ENCODE data around the gene FSHR. TPM values are rescaled to one million over a fixed set of nuclear protein-coding genes. Genes with fewer than 3 reads are reported as not detected.

The FSHR gene
- total and polyA plus RNA-seq, 2 experiments from 2014 or later, result not detected

GRCh38 chr2:49177194-49177593 lies 22.9 kb upstream of the FSHR start (continued):
- TF ChIP-seq, protein P1, sequence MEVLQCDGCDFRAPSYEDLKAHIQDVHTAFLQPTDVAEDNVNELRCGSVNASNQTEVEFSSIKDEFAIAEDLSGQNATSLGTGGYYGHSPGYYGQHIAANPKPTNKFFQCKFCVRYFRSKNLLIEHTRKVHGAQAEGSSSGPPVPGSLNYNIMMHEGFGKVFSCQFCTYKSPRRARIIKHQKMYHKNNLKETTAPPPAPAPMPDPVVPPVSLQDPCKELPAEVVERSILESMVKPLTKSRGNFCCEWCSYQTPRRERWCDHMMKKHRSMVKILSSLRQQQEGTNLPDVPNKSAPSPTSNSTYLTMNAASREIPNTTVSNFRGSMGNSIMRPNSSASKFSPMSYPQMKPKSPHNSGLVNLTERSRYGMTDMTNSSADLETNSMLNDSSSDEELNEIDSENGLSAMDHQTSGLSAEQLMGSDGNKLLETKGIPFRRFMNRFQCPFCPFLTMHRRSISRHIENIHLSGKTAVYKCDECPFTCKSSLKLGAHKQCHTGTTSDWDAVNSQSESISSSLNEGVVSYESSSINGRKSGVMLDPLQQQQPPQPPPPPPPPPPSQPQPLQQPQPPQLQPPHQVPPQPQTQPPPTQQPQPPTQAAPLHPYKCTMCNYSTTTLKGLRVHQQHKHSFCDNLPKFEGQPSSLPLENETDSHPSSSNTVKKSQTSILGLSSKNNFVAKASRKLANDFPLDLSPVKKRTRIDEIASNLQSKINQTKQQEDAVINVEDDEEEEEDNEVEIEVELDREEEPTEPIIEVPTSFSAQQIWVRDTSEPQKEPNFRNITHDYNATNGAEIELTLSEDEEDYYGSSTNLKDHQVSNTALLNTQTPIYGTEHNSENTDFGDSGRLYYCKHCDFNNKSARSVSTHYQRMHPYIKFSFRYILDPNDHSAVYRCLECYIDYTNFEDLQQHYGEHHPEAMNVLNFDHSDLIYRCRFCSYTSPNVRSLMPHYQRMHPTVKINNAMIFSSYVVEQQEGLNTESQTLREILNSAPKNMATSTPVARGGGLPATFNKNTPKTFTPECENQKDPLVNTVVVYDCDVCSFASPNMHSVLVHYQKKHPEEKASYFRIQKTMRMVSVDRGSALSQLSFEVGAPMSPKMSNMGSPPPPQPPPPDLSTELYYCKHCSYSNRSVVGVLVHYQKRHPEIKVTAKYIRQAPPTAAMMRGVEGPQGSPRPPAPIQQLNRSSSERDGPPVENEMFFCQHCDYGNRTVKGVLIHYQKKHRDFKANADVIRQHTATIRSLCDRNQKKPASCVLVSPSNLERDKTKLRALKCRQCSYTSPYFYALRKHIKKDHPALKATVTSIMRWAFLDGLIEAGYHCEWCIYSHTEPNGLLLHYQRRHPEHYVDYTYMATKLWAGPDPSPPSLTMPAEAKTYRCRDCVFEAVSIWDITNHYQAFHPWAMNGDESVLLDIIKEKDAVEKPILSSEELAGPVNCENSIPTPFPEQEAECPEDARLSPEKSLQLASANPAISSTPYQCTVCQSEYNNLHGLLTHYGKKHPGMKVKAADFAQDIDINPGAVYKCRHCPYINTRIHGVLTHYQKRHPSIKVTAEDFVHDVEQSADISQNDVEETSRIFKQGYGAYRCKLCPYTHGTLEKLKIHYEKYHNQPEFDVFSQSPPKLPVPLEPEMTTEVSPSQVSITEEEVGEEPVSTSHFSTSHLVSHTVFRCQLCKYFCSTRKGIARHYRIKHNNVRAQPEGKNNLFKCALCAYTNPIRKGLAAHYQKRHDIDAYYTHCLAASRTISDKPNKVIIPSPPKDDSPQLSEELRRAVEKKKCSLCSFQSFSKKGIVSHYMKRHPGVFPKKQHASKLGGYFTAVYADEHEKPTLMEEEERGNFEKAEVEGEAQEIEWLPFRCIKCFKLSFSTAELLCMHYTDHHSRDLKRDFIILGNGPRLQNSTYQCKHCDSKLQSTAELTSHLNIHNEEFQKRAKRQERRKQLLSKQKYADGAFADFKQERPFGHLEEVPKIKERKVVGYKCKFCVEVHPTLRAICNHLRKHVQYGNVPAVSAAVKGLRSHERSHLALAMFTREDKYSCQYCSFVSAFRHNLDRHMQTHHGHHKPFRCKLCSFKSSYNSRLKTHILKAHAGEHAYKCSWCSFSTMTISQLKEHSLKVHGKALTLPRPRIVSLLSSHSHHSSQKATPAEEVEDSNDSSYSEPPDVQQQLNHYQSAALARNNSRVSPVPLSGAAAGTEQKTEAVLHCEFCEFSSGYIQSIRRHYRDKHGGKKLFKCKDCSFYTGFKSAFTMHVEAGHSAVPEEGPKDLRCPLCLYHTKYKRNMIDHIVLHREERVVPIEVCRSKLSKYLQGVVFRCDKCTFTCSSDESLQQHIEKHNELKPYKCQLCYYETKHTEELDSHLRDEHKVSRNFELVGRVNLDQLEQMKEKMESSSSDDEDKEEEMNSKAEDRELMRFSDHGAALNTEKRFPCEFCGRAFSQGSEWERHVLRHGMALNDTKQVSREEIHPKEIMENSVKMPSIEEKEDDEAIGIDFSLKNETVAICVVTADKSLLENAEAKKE (CRISPR knock-in tag; IDR thresholded peaks at IDR 0.05), result no peak

DNA sequence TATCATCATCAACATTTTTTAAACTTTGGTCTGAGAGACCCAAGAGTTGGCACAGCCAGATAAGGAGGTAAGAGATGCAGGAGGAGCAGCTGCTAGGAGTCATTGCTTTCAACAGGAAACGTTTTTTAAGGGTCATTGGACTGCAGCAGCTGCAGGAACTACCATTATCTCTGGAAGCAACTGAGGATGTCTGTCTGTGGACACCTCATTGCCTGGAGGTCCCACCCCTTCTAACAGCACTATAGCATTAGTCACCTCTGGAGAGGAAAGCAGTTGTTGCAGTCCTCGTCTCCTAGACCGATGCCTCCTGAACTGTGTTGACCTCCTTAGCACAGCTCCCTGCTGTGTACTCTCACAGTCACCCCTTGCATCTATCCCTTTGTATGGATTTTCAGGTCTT lies 21.5 kb upstream of the FSHR start:
- no peak for DNase-seq (ENCODE audit: low spot score)
- H3K36me3 ChIP-seq (ENCODE audit: insufficient read depth), result no peaks in the 10 kb centered on the region
- Mint-ChIP-seq H3K27ac (no peak overlapping the region), H3K4me1 (peaks cover 11% of the 10 kb centered on the region), H3K9me3 (peaks cover 42% of the 10 kb centered on the region), H3K4me3 (no peak overlapping the region), H3K36me3 (ENCODE audit: low read depth) (peaks cover 40% of the 10 kb centered on the region), H3K27me3 (ENCODE audit: insufficient read depth, low read depth, poor library complexity) (peaks cover 2% of the 10 kb centered on the region)
- H3K27me3 ChIP-seq (ENCODE audit: insufficient read depth), result no peaks in the 10 kb centered on the region
- H3K79me2 ChIP-seq (replicated peaks; ENCODE audit: insufficient read depth), result no peaks in the 10 kb centered on the region
- no peak overlapping the region for H3K27ac ChIP-seq (ENCODE audit: low read depth)
- no peak overlapping the region for H3K4me2 ChIP-seq
- H3F3A ChIP-seq (replicated peaks; ENCODE audit: low read depth), result no peaks in the 10 kb centered on the region
- no peaks in the 10 kb centered on the region for H4K20me1 ChIP-seq (replicated peaks; ENCODE audit: insufficient read depth)
- no peak overlapping the region for H2AFZ ChIP-seq
- no peak for ATAC-seq
- H3K4me3 ChIP-seq, result no peak overlapping the region
- peaks cover 8% of the 10 kb centered on the region for H3K9me2 ChIP-seq (ENCODE audit: insufficient read depth)
- H3K4me1 ChIP-seq (ENCODE audit: insufficient read depth), result no peaks in the 10 kb centered on the region
- no peak for TF ChIP-seq ZNF331 (CRISPR knock-in tag; IDR thresholded peaks at IDR 0.05; ENCODE audit: low read depth)
- no peak for TF ChIP-seq EZH2phosphoT487 (IDR thresholded peaks at IDR 0.05; ENCODE audit: unreplicated experiment)
- no peak for TF ChIP-seq EZH2 (IDR thresholded peaks at IDR 0.05; ENCODE audit: low read depth, unreplicated experiment)
- TF ChIP-seq CREB1 (CRISPR knock-in tag; IDR thresholded peaks at IDR 0.05; ENCODE audit: low read depth), result no peak
- TF ChIP-seq CTCF (conservative IDR thresholded peaks at IDR 0.05; ENCODE audit: low read depth in 2 of 2), result no peak
- no peak for TF ChIP-seq REST (IDR thresholded peaks at IDR 0.05; ENCODE audit: unreplicated experiment)
- TF ChIP-seq NANOG (IDR thresholded peaks at IDR 0.05; ENCODE audit: borderline replicate concordance), result no peak
- TF ChIP-seq, protein P2, sequence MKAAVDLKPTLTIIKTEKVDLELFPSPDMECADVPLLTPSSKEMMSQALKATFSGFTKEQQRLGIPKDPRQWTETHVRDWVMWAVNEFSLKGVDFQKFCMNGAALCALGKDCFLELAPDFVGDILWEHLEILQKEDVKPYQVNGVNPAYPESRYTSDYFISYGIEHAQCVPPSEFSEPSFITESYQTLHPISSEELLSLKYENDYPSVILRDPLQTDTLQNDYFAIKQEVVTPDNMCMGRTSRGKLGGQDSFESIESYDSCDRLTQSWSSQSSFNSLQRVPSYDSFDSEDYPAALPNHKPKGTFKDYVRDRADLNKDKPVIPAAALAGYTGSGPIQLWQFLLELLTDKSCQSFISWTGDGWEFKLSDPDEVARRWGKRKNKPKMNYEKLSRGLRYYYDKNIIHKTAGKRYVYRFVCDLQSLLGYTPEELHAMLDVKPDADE (IDR thresholded peaks at IDR 0.05), result no peak
- no peak for TF ChIP-seq ZNF114 (CRISPR knock-in tag; IDR thresholded peaks at IDR 0.05)
- TF ChIP-seq STAT1 (IDR thresholded peaks at IDR 0.05; ENCODE audit: unreplicated experiment), result no peak
- no peak for TF ChIP-seq JUNB (IDR thresholded peaks at IDR 0.05; ENCODE audit: unreplicated experiment)
- no peak for TF ChIP-seq POLR2AphosphoS5 (IDR thresholded peaks at IDR 0.05; ENCODE audit: low read depth)
